Measurements from ENCODE around the gene DUSP14.
"Not testable (repeated sequence)": the region's sequence is repeated elsewhere in the genome, so short reads cannot be mapped to it uniquely, and the experiment has no call there.

The DUSP14 gene, protein sequence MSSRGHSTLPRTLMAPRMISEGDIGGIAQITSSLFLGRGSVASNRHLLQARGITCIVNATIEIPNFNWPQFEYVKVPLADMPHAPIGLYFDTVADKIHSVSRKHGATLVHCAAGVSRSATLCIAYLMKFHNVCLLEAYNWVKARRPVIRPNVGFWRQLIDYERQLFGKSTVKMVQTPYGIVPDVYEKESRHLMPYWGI

DNA sequence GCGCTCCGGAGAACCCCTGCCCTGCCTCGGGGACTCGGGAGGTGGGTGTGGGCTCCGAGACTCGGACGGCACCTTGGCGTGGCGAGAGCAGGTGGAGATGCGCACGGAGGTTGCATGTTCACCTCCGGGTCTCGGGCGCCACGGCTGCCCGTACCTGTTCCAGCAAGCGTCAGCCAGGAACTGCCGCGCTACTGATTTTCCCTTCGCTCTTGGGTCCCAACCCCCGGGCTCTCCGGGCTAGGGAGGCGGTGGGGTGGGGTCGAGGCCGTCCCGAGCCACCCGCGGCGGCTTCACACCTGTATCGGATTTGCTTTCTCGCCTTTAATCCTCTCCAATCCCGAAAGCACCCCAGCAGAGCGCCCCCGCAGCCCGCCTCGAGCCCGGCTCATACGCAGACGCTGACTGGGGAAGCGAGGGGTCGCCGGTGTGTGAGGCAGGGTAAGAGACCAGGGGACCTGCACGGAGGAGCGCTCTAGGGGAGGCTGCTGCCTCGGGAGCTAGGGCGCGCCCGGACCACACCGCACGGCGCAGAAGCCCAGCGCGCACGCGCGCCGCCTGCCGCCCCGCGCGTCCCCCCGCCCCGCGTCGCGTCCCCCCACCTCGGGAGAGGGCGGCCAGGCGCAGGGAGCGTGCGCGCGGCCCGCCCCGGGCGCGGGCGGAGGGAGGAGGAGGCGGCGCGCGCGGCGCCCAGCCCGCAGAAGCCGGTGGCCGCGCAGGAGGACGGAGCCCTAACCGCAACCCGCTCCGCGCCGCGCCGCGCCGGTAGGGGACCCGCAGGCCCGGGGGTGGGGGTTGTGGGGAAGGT lies at the start of gene DUSP14:
Gene DUSP14, plus strand, starts transcription at position 695 of the 805 bp plus-strand sequence. CDS start 22,382 bp downstream, outside the sequence.
- DNase-seq (ENCODE audit: low read depth): peak; percentile 77

DNA sequence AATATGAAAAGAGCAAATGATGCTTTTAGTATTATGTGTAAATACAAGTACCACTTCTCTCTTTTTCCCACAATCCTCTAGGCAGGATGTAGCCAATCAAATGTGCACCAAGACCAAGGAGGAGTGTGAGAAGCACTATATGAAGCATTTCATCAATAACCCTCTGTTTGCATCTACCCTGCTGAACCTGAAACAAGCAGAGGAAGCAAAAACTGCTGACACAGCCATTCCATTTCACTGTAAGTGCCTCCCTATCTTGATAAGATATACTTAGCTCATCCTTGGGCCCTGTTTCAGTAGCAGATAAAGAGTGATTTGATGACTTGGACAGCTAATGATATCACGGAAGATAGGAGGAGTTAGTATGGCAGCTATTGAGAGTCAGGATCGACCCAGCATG lies 49.3 kb upstream of the DUSP14 start:
- no peak for DNase-seq (ENCODE audit: low read depth)

DNA sequence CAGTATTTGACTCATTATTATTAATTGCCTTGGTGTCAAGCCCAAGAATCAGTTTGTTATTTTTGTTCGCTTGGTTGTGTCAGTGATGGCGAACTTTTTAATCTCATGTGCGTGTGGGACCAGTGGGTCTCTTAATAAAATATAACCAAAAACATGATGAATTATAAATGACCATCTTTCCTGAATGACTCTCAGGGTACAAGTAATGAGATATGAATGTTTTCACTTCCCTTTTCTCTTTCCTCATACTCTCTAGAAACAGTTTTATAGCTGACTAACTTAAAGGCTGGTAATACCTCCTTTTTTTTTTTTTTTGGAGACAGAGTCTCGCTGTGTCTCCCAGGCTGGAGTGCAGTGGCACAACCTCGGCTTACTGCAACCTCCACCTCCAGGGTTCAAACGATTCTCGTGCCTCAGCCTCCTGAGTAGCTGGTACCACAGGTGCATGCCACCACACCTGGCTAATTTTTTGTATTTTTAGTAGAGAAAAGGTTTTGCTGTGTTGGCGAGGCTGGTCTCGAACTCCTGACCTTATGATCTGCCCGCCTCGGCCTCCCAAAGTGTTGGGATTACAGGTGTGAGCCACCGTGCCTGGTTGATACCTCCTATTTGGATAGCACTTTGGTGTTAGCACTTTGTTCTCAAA lies 48.2 kb upstream of the DUSP14 start:
- not testable (repeated sequence) for DNase-seq (ENCODE audit: low read depth)

DNA sequence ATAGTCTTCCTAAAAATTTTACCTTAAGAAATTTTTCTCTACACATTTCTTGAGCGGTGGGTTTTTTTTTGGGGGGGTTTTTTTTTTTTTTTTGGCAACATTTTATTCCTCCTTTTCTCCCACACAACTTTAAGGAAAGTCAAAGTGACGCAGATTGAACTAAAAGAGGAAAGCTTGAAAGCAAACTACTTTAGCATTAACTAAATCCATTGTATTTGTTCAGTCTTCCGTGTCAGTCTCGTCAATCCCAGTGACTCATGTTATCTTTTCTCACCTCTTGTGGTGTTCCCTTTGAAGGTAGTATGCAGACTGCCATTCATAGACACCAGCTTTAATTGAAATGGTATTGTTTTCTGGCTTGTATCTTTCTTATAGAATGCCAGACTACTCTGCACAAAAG lies 43.7 kb upstream of the DUSP14 start:
- no peak for DNase-seq (ENCODE audit: low read depth)

DNA sequence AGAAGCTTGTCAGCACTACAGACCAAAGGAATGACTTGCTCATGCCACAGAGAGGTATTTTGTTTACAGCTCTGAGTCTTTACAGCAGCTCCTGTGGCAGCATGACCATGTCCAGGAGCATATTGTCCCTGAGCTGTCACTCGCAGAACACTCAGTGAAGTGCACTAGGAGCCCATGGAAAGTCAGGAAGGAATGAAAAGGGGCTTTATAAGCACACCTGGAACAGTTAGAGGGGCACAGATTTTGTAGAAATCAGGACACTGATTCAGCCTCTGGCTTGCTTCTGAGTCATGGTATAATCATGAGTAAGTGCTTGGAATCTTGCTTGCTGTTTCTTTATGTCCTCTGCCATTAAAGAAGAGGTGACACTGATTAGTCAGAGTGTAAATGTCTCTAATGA lies 42.0 kb upstream of the DUSP14 start:
- no peak for DNase-seq (ENCODE audit: low read depth)

DNA sequence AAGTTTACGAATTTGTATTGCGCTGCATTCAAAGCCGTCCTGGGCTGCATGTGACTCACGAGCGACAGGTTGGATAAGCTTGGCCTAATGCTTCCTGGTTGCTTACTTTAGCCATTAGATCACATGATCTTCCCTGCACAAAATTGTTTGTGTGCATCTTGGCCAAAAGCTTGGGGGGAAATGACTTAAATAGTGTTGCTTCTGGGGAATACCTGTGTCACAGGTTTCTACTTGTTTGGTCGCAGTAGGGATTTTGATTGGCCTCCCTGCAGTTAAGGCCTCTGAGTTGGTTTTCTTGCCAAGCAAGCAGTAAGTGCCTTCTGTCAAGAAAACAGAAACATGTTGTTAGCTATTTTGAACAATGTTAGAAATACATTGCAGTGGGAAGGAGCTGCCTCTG lies 39.6 kb upstream of the DUSP14 start:
- no peak for DNase-seq (ENCODE audit: low read depth)

DNA sequence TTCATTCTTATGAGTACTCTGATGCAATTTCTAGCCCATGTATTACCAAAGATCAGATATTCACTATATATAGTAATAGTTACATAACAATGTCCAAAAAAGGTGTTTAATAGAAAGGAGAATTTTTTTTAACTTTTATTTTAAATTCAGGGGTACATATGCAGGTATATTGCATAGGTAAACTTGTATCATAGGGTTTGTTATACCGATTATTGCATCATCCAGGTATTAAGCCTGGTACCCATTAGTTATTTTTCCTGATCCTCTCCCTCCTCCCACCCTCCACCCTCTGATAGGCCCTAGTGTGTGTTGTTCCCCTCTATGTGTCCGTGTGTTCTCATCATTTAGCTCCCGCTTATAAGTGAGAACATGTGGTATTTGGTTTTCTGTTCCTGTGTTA lies 31.9 kb upstream of the DUSP14 start:
- DNase-seq (ENCODE audit: low read depth): not testable (repeated sequence)

DNA sequence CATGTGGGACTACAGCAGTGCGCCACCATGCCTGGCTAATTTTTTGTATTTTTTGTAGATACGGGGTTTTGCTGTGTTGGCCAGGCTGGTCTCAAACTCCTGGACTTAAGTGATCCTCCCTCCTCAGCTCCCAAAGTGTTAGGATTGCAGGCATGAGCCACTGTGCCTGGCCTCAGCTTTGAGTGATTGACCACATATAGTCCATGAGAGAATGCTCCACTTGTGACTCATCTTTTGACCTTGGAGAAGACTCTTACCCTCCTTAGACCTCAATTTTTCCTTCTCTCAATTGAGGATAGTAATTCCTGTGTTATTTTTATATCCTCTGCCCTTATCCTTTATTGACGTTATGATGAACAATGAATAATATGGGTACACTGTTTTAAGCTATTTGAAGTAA lies 30.9 kb upstream of the DUSP14 start:
- DNase-seq (ENCODE audit: low read depth): no peak

DNA sequence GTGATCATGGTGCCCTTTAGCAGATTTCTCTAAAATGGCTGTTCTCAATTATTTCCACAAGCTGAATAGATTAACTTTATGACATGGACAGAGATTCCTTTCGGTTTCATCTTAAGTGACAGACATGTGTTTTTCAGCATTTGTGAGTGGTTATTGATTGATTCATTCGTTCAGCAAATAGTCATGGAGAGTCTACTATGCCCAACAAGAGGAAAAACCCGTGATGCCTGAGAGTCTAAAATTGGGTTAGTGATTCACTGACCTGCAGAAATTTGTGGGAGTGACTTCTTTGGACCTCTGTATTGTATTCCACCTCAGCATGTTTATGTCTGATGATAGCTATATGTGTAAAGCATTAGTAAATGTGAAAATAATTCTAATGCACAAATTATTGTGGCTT lies 28.0 kb upstream of the DUSP14 start:
- no peak for DNase-seq (ENCODE audit: low read depth)

DNA sequence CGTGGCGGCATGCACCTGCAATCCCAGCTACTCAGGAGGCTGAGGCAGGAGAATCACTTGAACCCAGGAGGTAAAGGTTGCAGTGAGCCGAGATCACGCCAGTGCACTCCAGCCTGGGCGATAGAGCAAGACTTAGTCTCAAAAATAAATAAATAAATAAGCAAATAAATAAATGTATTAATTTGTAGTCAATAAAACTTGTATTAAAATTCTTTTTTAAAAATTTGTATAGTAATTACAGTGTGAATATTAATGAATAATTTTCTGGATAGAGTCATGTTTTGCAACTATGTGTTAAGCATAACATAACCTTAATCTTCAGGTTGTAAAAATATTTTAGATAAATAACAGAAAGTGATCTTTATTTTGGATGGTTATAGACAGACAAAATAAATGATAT lies 27.2 kb upstream of the DUSP14 start:
- DNase-seq (ENCODE audit: low read depth): no peak

DNA sequence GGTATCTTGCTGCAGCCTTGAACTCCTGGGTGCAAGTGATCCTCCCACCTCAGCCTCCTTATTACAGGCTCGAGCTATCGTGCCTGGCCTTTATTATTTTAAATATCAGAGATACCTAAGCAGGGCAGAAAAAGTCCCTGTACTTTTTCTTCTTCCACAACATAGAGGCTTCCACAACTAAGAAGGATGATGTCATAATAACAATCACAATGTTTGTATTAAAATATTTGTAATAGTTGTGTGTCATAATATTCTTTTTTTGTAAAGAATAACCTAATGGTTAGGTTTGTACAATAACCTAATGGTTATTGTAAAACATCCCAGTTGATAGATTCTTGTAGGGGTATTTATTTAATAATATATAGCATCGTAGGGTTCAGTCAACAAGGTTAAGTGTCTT lies 26.7 kb upstream of the DUSP14 start:
- DNase-seq (ENCODE audit: low read depth): no peak

DNA sequence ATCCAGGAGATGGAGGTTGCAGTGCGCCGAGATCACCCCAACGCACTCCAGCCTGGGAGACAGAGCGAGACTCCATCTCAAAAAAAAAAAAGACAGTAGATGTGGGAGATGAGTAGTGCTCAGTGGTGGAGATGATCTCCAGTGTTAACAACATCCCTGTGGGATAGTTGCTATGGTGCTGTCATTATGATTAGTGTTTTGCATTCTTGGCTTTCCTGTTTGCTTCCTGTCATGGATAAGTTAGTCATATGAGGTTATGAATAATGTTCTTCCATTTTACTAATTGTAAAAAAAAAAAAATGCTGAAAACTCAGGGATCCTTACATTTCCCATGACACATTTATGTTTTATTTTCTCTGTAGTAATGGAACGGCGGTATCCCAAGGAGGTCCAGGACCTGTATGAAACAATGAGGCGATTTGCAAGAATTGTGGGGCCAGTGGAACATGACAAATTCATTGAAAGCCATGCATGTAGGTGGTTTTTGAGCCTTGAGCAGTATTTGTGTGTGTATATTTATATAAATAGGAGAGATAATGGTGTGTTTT lies 24.5 kb upstream of the DUSP14 start:
- no peak for DNase-seq (ENCODE audit: low read depth)

DNA sequence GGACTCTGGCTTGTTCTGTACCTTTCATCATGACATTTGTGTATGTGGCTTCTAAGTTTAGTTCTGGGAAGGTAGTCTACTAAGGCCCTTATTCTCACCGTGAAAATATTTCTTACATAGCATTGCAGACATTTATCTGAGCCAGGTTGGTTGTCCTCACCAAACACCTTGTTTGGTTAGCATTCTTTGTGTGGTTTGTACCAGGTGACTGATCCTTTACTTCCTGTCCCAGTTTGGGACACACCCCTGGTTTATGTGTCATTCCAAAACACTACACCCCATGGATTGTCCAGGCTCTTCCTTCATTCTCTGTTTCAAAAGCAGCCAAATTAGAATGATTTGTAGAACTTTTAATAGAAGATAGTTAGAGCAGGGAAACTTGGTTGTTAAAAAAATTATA lies 23.2 kb upstream of the DUSP14 start:
- DNase-seq (ENCODE audit: low read depth): no peak

DNA sequence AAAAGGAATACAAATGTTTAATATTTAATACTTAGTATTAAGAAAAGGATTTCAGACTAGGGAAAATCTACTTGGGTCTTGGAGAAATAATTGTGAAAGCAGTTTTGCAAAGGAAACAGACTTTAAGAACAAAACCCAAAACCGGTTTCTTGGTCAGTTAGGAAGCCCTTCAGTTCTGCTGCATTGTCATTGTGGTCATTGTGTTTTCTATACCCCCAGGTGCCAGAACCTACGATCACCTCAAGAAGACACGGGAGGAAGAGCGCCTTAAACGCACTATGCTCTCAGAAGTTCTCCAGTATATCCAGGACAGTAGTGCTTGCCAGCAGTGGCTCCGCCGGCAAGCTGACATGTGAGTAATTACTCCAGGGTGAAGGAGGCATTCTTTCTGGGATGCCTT lies 19.5 kb upstream of the DUSP14 start:
- no peak for DNase-seq (ENCODE audit: low read depth)

DNA sequence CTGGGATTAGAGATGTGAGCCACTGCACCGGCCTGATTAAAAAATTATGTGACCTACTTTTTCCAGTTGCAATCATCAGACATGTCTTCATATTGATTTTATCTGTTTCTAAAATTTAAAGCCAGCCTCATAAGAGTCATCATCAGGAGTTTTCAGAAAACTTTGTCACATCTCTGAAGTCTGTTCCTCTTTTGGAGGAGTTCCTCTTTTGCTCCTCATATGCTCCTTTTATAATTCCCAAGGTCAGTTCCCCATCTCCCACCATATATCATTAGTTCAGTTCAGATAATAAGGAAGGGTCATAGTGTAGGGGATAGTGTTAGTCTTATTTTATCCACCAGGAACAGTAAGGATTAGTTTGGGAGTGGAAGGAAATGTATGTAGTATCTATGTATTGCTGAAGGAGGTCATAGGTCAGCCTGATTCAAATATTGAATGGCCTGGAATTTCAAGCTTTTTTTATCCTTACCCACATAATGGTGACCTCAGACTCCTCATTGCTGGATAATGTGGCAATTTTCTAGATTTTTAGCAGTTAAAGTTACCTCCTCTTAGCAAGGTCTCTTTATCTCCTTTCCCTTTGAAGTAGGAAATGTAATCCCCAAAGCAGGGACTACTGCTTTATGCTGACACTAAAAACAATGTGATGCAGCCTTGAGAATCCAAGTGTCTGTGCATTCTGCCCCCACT lies 13.8 kb upstream of the DUSP14 start:
- no peak for DNase-seq (ENCODE audit: low read depth)

DNA sequence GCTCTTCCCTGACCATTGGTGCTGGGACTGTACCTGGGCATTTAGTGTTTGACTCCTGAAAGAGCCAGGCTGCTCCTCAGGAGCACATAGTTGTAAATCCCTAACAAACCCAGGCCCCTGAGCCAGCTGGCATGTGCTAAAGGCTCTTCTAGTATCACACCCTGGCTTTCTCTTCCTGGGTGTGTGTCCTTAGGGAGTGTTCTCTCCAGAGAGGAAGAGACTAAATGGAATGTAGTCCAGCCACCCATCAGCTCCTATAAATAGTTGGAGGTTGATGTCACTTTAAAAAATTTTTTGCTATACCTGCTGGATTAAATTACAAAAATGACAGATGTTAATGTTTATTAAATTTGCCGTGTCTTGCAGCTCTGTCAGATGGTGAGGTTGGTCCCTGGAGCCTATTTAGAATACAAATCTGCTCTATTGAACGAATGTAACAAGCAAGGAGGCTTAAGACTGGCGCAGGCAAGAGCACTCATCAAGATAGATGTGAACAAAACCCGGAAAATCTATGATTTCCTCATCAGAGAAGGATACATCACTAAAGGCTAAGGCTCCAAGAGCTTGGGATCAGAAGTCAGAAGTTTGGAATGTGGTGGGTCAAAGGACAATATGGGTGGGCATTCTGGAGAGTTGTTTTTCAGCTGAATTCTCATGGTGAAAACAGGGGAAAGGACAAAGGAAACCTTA lies 13.1 kb upstream of the DUSP14 start:
- DNase-seq (ENCODE audit: low read depth): no peak

DNA sequence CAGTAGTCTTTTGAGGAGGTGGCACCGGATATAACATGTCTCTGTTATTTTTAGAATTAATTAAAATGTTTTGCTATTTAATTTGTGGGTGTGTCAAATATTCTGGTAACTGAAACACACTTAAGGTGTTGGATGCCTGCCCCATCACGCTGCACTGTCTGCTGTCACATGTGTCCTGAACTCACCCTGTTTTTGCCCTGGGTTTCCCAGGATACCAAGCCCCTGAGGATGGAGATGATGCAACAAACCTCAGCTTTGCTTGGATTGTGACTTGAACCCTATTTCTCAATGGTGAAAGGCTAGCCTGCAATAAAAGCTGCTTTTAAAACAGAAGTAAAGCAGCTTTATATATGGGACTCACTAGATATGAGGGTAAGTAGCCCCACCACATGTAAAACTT lies 11.5 kb upstream of the DUSP14 start:
- DNase-seq (ENCODE audit: low read depth): no peak

DNA sequence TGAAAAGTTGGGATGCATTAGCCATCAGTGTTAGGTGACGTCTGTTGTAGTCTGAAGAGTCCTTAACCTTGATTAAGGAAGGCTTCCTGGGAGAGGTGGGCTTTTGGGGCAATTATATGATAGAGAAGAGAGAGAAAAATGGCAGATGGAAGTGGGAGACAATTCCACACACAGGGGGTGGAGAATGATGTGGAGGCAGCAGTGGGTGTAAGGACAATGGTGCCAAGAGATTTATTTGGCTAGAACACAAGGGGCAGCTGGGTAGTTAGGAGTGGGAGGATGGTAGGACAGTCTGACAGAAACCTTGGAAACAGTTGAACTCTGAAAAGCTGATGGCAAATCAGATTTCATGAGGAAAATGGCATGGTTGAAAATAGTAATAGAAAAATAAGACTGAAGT lies 10.7 kb upstream of the DUSP14 start:
- DNase-seq (ENCODE audit: low read depth): no peak

DNA sequence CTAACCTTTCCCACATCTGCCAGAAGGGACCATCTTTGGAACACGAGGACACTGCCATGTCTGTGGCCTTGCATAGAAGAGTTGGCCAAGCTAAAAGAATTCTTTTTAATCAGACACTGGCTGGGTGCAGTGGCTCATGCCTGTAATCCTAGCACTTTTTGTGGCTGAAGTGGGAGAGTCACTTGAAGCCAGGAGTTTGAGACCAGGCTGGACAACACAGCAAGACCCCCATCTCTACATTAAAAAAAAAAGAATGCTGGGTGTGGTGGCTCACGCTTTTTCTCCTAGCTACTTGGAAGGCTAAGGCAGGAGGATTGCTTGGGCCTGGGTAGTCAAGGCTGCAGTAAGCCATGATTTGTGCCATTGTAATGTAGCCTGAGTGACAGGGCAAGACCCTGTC lies 9.3 kb upstream of the DUSP14 start:
- DNase-seq (ENCODE audit: low read depth): no peak

DNA sequence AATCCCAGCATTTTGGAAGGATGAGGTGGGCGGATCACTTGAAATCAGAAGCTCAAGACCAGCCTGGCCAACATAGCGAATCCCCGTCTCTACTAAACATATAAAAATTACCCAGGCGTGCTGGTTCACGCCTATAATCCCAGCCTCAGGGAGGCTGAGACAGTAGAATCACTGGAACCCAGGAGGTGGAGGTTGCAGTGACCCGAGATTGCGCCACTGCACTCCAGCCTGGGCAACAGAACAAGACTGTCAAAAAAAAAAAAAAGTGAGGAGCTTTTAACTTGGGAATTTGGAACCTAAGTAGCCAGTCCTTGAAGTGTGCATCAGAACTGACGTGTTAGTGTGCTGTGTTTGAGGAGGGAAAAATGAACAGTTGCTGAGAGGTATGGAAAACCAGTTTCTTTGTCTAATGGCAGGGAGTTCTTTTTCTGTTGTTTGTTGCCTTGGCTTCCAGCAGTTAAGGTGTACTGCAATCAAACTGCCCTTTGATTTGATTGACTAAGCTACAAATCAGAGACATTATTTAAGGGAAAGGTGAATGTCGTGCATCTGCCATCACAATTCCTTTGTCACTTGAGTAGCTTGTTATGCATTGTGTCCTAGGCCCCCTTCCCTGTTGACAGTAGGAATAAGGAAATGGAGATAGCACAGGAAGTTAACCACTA lies 8.6 kb upstream of the DUSP14 start:
- no peak for DNase-seq (ENCODE audit: low read depth)

DNA sequence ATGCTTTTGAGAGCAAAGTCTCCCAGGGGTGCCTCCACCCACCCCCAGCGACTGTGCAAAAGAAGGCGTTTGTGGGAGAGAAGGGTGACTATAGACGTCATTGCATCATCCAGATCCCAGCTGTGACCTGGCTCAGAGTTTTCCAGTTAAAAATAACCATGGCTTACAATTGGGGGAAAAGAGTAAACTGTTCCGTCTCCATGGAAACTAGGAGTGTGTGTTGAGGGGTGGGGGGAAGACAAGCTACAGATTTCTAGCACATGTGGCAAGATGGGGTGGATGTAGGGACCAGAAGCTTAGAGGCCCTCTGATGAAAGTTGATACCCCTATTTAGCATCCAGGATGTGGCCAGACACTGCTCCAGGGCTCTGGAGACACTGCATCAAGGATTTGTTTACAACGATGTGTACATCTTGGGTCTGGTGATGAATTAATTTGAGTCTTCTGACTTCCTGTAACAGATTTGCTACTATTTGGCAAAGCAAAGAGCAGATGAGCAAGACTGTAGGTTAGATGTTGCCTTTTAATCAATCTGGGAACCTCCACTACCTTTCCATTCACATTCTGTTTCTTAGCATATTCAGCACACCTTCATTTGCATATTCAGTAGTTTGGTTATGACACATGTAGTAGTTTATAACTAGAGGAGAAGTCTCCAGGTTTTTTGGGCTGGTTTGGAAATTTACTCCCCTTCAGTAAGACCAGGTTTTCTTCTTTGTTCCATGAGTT lies 6.2 kb upstream of the DUSP14 start:
- no peak for DNase-seq (ENCODE audit: low read depth)

Measured in activated T-helper 9 cell treated with anti-CD3 and anti-CD28 coated beads, Interleukin-2, amount 50 U/mL, for 16 hours (primary cell).